GM21825 (cell line): ENCODE measurements around the gene NVL.
"Not testable (repeated sequence)": the region's sequence is repeated elsewhere in the genome, so short reads cannot be mapped to it uniquely, and the experiment has no call there.

Source experiments
- ATAC-seq: cut with Tn5 transposase; IDR thresholded peaks from one replicate; pipeline ENCODE4 v1.9.1; 2021; ENCODE audit warnings: mild to moderate bottlenecking, moderate library complexity; ENCODE audit not compliant: unreplicated experiment

The NVL gene

GRCh38 chr1:224338150-224338838 lies 8.3 kb upstream of the NVL start:
- ATAC-seq = no peak

- no peak for ATAC-seq
Observed at GRCh38 chr1:224333939-224334786, 4.2 kb upstream of the NVL start.

GRCh38 chr1:224333309-224333926 lies 3.4 kb upstream of the NVL start:
- ATAC-seq = peak; percentile 48

GRCh38 chr1:224331824-224332223 lies 1.9 kb upstream of the NVL start:
- no peak for ATAC-seq

- ATAC-seq = no peak
Observed at GRCh38 chr1:224331326-224331725, 1.4 kb upstream of the NVL start.

- no peak for ATAC-seq
Observed at GRCh38 chr1:224329484-224329841, 509 bp downstream of the NVL start.

GRCh38 chr1:224328644-224329043 lies 1.3 kb downstream of the NVL start:
- no peak for ATAC-seq

GRCh38 chr1:224325959-224326358 lies 4.0 kb downstream of the NVL start:
- no peak for ATAC-seq

GRCh38 chr1:224321706-224322105 lies 8.3 kb downstream of the NVL start:
- no peak for ATAC-seq

GRCh38 chr1:224317383-224318045 lies 12.5 kb downstream of the NVL start:
- no peak for ATAC-seq

- ATAC-seq = no peak
Observed at GRCh38 chr1:224312025-224312424, 17.9 kb downstream of the NVL start.

- ATAC-seq = not testable (repeated sequence)
Observed at GRCh38 chr1:224311503-224311902, 18.5 kb downstream of the NVL start.

GRCh38 chr1:224308064-224308463 lies 21.9 kb downstream of the NVL start:
- no peak for ATAC-seq

- no peak for ATAC-seq
Observed at GRCh38 chr1:224304767-224305166, 25.2 kb downstream of the NVL start.

GRCh38 chr1:224302947-224303346 lies 27.0 kb downstream of the NVL start:
- no peak for ATAC-seq

- no peak for ATAC-seq
Observed at GRCh38 chr1:224301391-224301790, 28.6 kb downstream of the NVL start.

GRCh38 chr1:224300346-224300745 lies 29.6 kb downstream of the NVL start:
- ATAC-seq = no peak

- no peak for ATAC-seq
Observed at GRCh38 chr1:224298346-224299330, 31.3 kb downstream of the NVL start.

GRCh38 chr1:224294775-224295174 lies 35.2 kb downstream of the NVL start:
- no peak for ATAC-seq

GRCh38 chr1:224292419-224292818 lies 37.6 kb downstream of the NVL start:
- no peak for ATAC-seq
